Cerebellar nuclear complex (tissue), 1 donor: Measurements from ENCODE around the gene CAB39.
A peak's percentile ranks its signal among the peaks of the same experiment; 100 is the strongest.

Experiments used
- DNase-seq, 2 experiments: peaks; one replicate each; lab custom pipeline; 2025; lab: John Stamatoyannopoulos, UW

Gene CAB39

DNA sequence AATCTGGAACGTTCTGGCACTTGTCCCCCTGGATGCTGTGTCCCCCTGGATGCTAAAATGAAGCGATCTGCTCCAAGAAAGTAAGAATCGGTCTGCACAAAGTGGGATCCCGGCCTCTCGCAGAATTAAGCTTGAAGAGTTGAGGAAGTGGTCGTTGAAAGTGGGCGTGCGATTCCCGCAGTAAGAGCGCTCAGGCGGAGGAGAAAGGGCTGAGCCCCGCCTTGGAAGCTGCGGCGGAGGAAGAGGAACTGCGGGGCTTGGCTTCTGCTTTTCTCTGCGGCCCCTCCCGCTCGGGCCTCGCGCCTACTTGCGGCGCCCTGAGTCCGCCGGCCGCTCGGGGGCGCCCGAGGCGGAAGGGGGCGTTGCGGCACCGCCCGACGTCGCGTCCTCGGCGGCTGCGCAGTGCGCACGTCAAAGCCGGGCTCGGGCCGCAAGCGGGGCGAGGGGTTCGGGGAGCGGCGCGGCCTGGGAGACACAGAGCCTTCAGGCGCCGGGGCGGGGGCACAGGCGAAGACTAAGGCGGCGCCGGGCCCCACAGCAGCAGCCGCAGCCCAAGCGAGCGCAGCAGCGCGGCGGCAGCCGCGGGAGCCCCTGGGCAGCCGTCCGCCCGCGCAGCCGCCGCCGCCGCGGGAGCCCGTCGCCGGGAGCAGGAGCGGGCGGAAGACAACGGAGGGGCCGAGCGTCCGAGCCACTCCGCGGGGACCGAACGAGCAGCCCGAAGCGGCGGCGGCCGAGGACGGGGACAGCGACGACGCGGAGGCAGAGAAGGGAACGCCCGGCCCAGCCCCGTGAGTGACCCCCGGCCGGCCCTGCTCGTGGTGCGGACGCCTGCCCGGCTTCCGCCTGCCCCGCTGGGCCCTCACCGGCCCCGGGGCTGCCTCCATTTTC is at the start of gene CAB39:
Gene CAB39 (plus strand): TSS at position 400 of the 888 bp plus-strand sequence. CDS start 47,160 bp downstream, outside the sequence.
- peak; percentile 6 to 64 for DNase-seq

DNA sequence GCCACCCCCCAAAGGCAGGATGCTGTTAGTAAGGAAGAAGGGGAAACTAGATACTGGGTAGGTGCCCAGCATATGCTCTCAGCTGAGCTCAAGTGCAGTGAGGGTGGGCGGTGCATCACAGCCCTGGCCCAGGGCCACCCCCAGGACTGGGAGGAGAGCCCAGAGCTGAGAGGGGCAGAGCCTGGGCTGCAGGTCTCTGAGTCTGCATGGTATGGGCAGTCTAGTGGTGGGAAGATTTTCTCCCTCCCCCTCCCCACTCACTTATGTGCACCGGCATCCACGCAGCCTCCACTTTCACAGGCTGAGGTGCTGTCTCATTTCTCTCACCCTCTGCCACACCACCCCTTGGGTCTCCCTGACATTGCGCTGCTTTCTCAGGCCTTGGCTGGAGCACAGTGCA is 48.5 kb upstream of the CAB39 start:
- DNase-seq = no peak

GRCh38 chr2:230664844-230665243 is 47.8 kb upstream of the CAB39 start:
- no peak for DNase-seq

- DNase-seq = no peak
Measured at GRCh38 chr2:230665263-230665691, 47.4 kb upstream of the CAB39 start.

GRCh38 chr2:230666446-230666845 is 46.2 kb upstream of the CAB39 start:
- DNase-seq = no peak

DNA sequence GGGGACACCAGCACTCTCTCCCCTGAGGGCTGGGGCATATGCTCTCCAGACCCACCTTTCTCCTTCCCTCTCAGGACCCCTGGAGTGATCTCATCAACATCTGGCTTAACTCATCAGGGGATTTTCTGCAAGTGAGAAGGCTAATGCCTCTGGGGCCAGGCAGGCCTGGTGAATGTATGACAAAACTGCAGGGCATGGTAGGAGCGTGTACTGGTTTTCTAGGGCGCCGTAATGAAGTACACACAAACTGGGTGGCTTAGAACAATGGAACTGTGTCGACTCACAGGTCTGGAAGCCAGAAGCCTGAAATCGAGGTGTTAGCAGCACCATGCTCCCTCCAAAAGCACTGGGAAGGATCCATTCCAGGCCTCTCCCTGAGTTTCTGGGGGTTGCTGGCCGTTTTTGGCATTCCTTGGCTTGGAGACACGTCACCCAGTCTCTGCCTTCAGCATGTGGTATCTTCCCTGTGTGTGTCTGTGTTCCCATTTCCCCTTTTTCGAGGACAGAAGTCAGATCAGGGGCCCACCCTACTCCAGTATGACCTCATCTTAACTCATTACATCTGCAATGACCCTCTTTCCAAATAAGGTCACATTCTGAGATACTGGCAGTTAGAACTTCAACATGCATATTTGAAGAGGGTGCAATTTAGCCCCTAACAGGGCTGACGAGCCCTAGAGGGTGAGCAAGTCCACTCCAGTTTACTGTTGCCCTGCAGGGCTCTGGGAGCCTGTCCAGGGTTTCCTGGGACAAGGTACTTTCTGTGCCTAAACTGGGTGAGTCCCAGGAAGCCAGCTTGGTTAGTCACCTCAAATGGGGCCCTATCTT is 45.5 kb upstream of the CAB39 start:
- DNase-seq = no peak

DNA sequence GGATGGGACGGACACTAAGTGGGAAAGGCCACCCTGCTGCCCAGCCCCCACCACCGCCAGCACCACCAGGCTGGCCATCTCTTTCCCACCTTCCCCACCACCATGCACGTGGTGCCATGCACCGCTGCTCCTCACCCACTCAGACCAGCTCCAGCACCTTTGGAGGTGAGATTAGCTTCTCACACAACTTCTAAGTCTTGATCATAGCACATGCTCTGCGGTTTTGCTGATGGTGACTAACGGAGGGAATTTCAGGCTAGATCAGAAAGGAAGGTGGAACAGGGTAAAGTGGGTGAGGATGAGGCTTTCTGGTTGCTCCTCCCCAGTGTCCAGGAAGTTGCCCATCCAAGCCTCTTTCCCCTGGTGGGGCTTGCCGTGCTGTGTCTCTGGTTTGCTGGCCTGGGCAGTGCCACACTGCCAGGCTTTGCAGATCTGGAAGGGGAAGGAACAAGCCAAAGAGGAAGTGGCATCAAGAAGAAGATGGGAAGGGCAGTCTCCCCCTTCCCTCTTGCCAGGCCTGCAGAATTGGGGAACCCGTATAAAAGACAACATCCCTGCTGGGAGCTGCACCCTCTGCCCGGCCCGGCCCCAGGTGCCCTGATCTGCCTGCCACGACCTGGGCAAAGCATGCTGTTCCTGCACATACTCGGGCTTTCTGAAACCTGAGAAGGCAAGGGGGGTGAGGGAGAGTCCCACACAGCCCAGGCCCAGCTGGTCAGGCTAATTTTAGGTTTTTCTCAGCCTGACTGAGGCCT is 44.3 kb upstream of the CAB39 start:
- DNase-seq = no peak

DNA sequence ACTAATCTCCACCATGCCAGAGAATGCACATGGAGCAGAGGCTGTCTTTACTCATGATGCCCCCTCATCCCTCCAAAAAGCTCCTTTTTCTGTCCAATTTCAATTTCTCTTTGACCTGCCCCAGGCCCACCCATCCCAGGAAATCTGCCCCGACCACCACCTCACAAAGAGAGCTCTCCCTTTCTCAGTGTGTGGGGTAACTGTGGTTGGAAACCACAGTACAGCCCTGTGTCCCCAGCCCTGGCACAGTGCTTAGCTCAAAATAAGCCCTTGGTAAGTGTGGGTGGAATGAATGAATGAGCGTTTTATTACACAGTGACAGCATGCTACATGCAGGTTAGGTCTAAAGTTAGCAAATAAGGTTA is 43.7 kb upstream of the CAB39 start:
- no peak for DNase-seq

GRCh38 chr2:230669386-230669950 is 43.2 kb upstream of the CAB39 start:
- DNase-seq = no peak

DNA sequence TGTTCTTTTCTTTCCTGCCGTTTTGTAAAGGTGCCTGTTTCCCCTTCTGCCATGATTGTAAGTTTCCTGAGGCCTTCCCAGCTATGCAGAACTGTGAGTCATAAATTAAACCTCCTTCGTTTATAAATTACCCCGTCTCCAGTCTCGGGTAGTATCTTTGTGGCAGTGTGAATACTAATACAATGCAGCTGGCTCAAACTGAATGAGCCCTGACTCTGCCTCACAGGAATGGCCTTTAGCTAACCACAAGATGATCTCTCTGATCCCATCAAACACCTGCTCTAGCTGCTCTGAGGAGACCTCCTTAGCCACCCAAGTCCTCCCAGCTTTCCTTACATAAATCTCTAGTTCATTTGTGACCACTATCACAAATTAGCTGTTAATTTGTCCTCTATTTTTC is 41.5 kb upstream of the CAB39 start:
- no peak for DNase-seq

DNA sequence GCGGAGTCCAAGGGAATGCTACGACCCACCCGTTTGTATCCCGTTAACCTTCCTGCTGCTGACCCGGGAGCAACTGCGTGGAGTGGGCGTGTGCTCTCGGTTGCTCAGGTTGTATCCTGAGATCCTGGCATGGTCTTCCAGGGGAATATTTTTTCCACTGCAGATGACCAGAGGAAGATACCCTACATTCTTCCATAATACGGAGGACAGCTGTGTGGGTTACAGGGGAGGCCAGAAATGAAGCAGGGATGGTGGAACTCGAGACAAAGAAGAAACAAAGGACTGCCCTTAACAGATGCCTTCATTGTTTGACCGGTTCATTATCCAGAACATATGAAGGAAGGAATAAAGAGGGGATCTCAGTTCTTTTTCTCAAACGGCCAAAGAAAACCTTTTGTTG is 39.8 kb upstream of the CAB39 start:
- DNase-seq = no peak

GRCh38 chr2:230674401-230674800 is 38.2 kb upstream of the CAB39 start:
- no peak for DNase-seq

DNA sequence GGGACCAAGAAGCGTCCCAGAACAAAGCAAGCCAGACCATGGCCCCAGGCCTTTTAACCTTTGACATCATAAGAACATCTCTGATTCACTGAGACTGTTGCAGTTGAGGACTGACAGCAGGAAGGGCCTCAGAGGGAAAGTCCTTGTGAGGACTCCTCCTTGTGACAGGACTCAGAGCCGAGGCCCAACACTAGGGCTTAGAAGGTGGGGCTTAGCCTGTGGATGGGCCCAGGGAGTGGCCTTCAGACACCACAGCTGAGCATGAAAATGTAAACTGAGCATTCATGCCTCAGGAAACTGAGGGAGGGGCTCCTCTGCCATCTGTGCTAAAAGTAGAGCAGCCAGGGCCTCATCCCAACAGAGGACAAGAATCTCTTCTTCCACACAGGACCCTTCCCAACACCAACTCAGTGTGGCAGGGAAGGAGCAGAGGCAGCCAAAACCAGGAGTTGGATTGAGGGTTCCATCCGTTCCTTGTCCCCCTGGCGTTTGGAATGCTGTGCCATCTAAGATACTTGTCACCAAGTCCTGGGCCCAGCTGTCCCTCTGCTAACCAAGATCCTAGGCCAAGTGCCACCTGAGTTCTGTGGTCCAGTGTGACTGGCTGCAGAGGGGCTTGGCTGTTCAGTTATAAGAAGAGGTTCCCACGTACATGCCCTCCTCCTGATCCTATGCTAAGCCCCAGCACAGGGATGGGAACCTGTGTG is 37.5 kb upstream of the CAB39 start:
- no peak for DNase-seq

GRCh38 chr2:230676546-230676945 is 36.1 kb upstream of the CAB39 start:
- no peak for DNase-seq

DNA sequence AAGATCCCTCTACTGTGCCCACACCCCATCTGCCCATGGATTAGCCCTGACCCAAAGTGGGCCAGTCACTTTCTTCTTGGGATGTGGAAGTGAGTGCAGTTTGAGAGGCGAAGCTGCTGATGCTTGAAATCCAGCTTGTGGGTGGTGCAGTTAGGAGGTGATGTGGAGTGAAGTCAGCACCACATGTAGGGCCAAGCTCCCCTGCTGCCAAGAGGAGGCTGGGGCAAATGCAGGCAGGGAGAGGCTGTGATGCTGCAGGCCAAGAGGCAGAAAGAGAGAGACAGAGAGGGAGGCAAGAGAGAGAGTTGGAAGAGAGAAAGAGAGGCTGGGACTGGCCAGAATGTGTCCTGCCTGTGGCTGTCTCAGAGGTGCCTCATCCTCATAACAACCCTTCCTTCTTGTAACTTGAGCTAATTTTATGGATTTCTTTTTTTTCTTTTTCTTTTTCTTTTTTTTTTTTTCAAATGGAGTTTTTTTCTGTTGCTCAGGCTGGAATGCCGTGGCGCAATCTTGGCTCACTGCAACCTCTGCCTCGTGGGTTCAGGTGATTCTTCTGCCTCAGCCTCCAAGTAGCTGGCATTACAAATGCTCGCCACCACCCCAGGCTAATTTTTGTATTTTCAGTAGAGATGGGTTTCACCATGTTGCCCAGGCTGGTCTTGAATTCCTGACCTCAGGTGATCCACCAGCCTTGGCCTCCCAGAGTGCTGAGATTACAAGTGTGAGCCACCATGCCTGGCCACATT is 35.3 kb upstream of the CAB39 start:
- DNase-seq = no peak

DNA sequence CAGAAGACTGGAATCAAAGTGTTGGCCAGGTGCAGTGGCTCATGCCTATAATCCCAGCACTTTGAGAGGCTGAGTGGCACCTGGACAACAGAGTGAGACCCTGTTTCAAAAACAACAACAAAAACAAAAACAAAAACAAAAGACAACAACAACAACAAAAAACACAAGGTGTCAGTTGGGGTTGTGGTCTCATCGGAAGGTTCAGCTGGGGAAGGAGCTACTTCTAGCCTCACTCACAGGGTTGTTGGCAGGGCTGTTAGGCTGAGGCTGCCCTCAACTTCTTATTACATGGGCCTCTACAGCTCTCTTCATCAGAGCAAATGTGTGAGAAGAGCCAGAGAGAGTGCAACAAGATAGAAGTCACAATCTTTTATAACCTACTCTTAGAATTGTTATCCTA is 34.6 kb upstream of the CAB39 start:
- no peak for DNase-seq

DNA sequence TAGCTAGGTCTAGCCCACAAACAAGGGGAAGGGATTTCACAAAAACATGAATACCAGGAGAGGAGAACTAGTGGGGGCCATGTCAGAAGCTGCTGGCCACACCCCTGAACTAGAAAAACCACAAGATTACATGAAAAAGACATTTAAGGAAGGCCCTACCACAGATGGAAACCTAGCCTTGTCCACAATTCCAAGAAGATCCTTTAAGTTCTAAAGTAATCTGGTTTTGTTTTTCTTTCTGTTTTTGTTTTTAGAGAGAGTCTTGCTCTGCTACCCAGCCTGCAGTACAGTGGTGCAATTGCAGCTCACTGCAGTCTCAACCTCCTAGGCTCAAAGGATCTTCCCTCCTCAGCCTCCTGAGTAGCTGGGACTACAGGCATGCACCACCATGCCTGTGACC is 34.2 kb upstream of the CAB39 start:
- no peak for DNase-seq

DNA sequence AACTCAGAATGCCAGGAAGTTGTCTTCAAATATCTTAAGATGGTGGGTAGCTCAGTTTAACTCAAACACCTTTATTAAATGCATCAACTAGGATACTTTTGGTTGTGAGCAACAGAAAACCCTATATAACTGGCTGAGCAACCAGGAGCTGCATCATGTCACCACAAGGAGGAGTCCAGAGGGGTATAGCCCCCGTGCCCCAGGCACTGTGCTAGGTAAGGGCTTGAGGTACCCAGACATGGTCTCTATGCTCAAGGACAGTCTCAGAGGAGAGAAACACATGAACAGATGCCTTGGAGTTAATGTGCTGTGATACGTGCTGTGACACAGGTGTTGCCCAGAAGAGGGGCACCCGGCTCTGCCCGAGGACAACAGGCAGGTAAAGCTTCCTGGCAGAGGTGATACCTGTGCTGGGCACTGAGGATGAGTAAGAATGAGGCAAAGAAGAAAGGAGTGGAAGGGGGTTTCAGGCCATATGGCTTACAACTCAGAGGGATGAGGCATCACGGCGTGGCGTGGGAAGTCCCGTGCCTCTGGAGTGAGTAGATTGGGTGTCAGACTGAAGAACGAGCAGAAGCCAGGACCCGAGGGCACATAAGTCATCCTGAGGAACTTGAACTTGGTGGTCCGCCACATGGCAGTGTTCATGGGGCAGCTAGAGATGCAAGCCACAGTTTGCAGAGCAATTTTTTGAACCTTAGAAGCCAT is 32.0 kb upstream of the CAB39 start:
- DNase-seq = no peak

- DNase-seq = no peak
Measured at GRCh38 chr2:230681171-230681545, 31.5 kb upstream of the CAB39 start.

- DNase-seq = no peak
Measured at GRCh38 chr2:230682546-230682945, 30.1 kb upstream of the CAB39 start.
